Endothelial cell of umbilical vein (primary cell): ENCODE results near the gene GPR107. TPM values are rescaled to one million over a fixed set of nuclear protein-coding genes. Genes with fewer than 3 reads are reported as not detected.

Experiments used
- BruUV-seq: library from RNA; stranded (reverse); fragments of 400-500 nt; replicated peaks from 2 replicates; lab custom pipeline; 2021; lab: Mats Ljungman, UMichigan
- CTCF ChIA-PET: fragments of 300-600, 350-600 bp; sonication (Branson Sonifier 250); formaldehyde crosslinking; loops from one replicate; lab custom pipeline; 2021; ENCODE audit warnings: antibody characterized with exemption, inconsistent platforms; lab: Charles Lee
- POLR2A ChIA-PET: fragments of 300-600, 350-600 bp; sonication (Branson Sonifier 250); formaldehyde crosslinking; loops from one replicate; lab custom pipeline; 2021; ENCODE audit warnings: antibody characterized with exemption, inconsistent platforms; lab: Charles Lee
- DNase-seq: peaks from one replicate; pipeline ENCODE4 v3.0.0-alpha.2; 2011; ENCODE audit warnings: low read depth, low spot score
- FAIRE-seq: peaks from 2 replicates; lab custom pipeline; 2011; peaks lifted over from hg19 to GRCh38; lab: Jason Lieb, UNC
- H2AFZ ChIP-seq: 2 replicates; pipeline ENCODE4 v1.6.0; 2012; ENCODE audit warnings: low read depth, low read length, control low read depth, inconsistent platforms
- H3K27ac ChIP-seq: 2 replicates; pipeline ENCODE4 v1.5.1; 2011; ENCODE audit warnings: low read depth, mild to moderate bottlenecking, control low read depth, low read length, moderate library complexity; ENCODE audit not compliant: insufficient read depth
- H3K27me3 ChIP-seq, 2 experiments: 2 replicates each; pipeline versions ENCODE4 v1.6.0 to v1.6.1; 2011; ENCODE audit warnings: low read length in 2 of 2, mixed read lengths in 1 of 2; ENCODE audit not compliant: control insufficient read depth in 2 of 2, insufficient read depth in 2 of 2
- H3K36me3 ChIP-seq, 2 experiments: 2 replicates in 1 of 2; 3 replicates in 1 of 2; pipeline ENCODE4 v1.5.1; 2011; ENCODE audit warnings: low read length in 2 of 2, mild to moderate bottlenecking in 1 of 2, moderate library complexity in 1 of 2; ENCODE audit not compliant: control insufficient read depth in 2 of 2, insufficient read depth in 2 of 2; ENCODE audit errors: extremely low read depth in 1 of 2
- H3K4me1 ChIP-seq: 3 replicates; pipeline ENCODE4 v1.5.1; 2011; ENCODE audit warnings: mild to moderate bottlenecking, low read length; ENCODE audit not compliant: control insufficient read depth, insufficient read depth; ENCODE audit errors: extremely low read depth
- H3K4me2 ChIP-seq: 2 replicates; pipeline ENCODE4 v1.6.1; 2011; ENCODE audit warnings: low read length, control low read depth, mixed read lengths; ENCODE audit not compliant: insufficient read depth
- H3K4me3 ChIP-seq, 3 experiments: fragments of 200-600 bp in 1 of 3; sonication (generic), shearing (Covaris generic) in 1 of 3; replicated peaks in 1 of 3; 2 replicates each; pipeline ENCODE4 v1.5.1; 2011 to 2016; ENCODE audit warnings: control low read depth in 3 of 3, low read length in 3 of 3, mild to moderate bottlenecking in 2 of 3, inconsistent platforms in 1 of 3, low read depth in 1 of 3, moderate library complexity in 1 of 3; ENCODE audit not compliant: insufficient read depth in 1 of 3
- H3K79me2 ChIP-seq: 2 replicates; pipeline ENCODE4 v1.6.0; 2012; ENCODE audit warnings: low read length, inconsistent platforms; ENCODE audit not compliant: control insufficient read depth, insufficient read depth
- H3K9ac ChIP-seq: replicated peaks from 2 replicates; pipeline ENCODE3; 2011; ENCODE audit warnings: low read length, control low read depth; ENCODE audit not compliant: insufficient read depth; ENCODE audit errors: extremely low read depth
- H3K9me1 ChIP-seq: replicated peaks from 3 replicates; pipeline ENCODE4 v1.6.0; 2011; ENCODE audit warnings: mild to moderate bottlenecking, low read length; ENCODE audit not compliant: control insufficient read depth, insufficient read depth; ENCODE audit errors: extremely low read depth
- H3K9me3 ChIP-seq: replicated peaks from 2 replicates; pipeline ENCODE4 v1.5.1; 2012; ENCODE audit warnings: low read length, inconsistent platforms; ENCODE audit not compliant: control insufficient read depth, insufficient read depth
- H4K20me1 ChIP-seq: replicated peaks from 2 replicates; pipeline ENCODE3; 2011; ENCODE audit warnings: mild to moderate bottlenecking, low read length; ENCODE audit not compliant: control insufficient read depth, insufficient read depth; ENCODE audit errors: extremely low read depth
- EZH2 ChIP-seq: IDR thresholded peaks from 2 replicates; pipeline ENCODE4 v1.6.1; 2012; ENCODE audit warnings: borderline replicate concordance, low read depth, mild to moderate bottlenecking, moderate library complexity, low read length, inconsistent platforms; ENCODE audit not compliant: severe bottlenecking
- FOS ChIP-seq: IDR thresholded peaks from 2 replicates; pipeline ENCODE4 v1.6.1; 2011; ENCODE audit warnings: mild to moderate bottlenecking, low read length, moderate library complexity, borderline replicate concordance; ENCODE audit not compliant: insufficient read depth
- GATA2 ChIP-seq: IDR thresholded peaks from 2 replicates; pipeline ENCODE4 v1.7.0; 2011; ENCODE audit warnings: low read depth, mild to moderate bottlenecking, moderate library complexity, mixed read lengths, low read length; ENCODE audit not compliant: insufficient read length, insufficient read depth
- JUN ChIP-seq: IDR thresholded peaks from 2 replicates; pipeline ENCODE4 v1.6.1; 2011; ENCODE audit warnings: borderline replicate concordance, low read depth; ENCODE audit not compliant: insufficient read length, insufficient read depth
- MYC ChIP-seq: IDR thresholded peaks from one replicate; pipeline ENCODE4 v1.6.1; 2011; ENCODE audit warnings: mild to moderate bottlenecking, low read depth, low read length
- POLR2A ChIP-seq: IDR thresholded peaks from 2 replicates; pipeline ENCODE4 v1.6.1; 2012; ENCODE audit warnings: low read depth, mild to moderate bottlenecking, control low read depth, low read length
- POLR2AphosphoS5 ChIP-seq: IDR thresholded peaks from 2 replicates; pipeline ENCODE4 v1.6.1; 2012; ENCODE audit warnings: low read depth, mild to moderate bottlenecking, control low read depth, low read length, moderate library complexity; ENCODE audit not compliant: insufficient read depth
- dilution Hi-C: fragments of 300-500 bp; cut with MboI; formaldehyde crosslinking; loops from one replicate; pipeline ENCODE4 v1.15.0; 2019; ENCODE audit warnings: low sequenced_read_pairs; ENCODE audit not compliant: extremely low pct_ligation_motif_present
- intact Hi-C: fragments of 100-400 bp; cut with micrococcal nuclease; formaldehyde crosslinking; loops from one replicate; pipeline ENCODE4 v1.10.0; 2022
- polyA plus RNA-seq, 4 experiments: library from polyadenylated mRNA; depleted of rRNA in 3 of 4; stranded (reverse) in 3 of 4; unstranded in 1 of 4; fragments of >200 nt; gene quantifications; 2 replicates each; pipeline versions ENCODE4 v1.2.1 to v1.2.3, GENCODE V29; 2011 to 2012; ENCODE audit warnings: missing spikeins in 1 of 4
- total RNA-seq: library from RNA; stranded (reverse); gene quantifications from 2 replicates; pipeline ENCODE4 v1.2.3, GENCODE V29; 2021
- TF ChIP-seq, protein P1 (sequence below), 2 donors: IDR thresholded peaks; 1 replicate in 1 of 2; 2 replicates in 1 of 2; pipeline ENCODE4 v1.5.1; 2011; ENCODE audit warnings: low read length in 2 of 2, mild to moderate bottlenecking in 2 of 2, moderate library complexity in 2 of 2, control low read depth in 1 of 2, inconsistent platforms in 1 of 2, low read depth in 1 of 2; ENCODE audit not compliant: insufficient read depth in 1 of 2; ENCODE audit errors: extremely low read depth in 1 of 2
- TF ChIP-seq, protein P2 (sequence below): IDR thresholded peaks from 2 replicates; pipeline ENCODE4 v1.6.1; 2011; ENCODE audit not compliant: insufficient read depth, insufficient read length

GPR107 gene
- total and polyA plus RNA-seq, 2 donors (not counting 3 experiments of a cell fraction or from before 2014, with no cell fraction given), result 27.2 to 38.9 TPM

DNA sequence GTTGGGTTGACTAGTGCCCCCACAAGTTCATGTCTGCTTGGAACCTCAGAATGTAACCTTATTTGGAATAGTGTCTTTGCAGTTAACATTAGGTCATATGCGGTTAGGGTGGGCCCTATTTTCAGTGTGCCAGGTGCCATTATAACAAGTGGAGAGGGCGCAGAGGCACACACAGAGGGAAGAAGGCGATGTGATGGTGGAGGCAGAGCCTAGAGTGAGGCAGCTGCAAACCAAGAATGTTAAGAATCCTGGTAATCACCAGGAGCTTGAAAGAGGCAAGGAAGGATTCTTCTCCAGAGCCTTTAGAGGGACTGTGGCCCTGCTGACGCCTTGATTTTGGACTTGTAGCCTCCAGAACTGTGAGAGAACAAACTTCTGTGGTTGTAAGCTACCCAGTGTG lies 10.9 kb downstream of the GPR107 start:
- Histone ChIP-seq H3K79me2 (peaks cover 51% of the 10 kb centered on the region), H3K4me3 (no peak overlapping the region), H3K4me2 (no peak overlapping the region), H3K9ac (no peak overlapping the region), H3K27ac (no peak overlapping the region), H3K27me3 (no peaks in the 10 kb centered on the region), H3K36me3 (peaks cover 2 to 3% of the 10 kb centered on the region in 2 experiments), H3K9me1 (no peaks in the 10 kb centered on the region), H2AFZ (no peak overlapping the region), H4K20me1 (peaks cover 6% of the 10 kb centered on the region), H3K9me3 (no peaks in the 10 kb centered on the region), H3K4me1 (no peaks in the 10 kb centered on the region)
- dilution Hi-C loops, result no loop called here
- no peak for FAIRE-seq
- CTCF ChIA-PET, result interaction anchor here (1.0 to 1.3 kb wide), 2 partner anchors 8 to 10 kb away, joined by 3 read pairs; no protein-coding TSS in a partner anchor
- POLR2A ChIA-PET, result no interaction called here
- no peak for DNase-seq
- BruUV-seq, result no TSS peak
- intact Hi-C loops, result no loop called here
- TF ChIP-seq EZH2 (no peak), JUN (no peak), POLR2AphosphoS5 (no peak), GATA2 (no peak), MYC (no peak), POLR2A (no peak), FOS (no peak)
- TF ChIP-seq, protein P1, sequence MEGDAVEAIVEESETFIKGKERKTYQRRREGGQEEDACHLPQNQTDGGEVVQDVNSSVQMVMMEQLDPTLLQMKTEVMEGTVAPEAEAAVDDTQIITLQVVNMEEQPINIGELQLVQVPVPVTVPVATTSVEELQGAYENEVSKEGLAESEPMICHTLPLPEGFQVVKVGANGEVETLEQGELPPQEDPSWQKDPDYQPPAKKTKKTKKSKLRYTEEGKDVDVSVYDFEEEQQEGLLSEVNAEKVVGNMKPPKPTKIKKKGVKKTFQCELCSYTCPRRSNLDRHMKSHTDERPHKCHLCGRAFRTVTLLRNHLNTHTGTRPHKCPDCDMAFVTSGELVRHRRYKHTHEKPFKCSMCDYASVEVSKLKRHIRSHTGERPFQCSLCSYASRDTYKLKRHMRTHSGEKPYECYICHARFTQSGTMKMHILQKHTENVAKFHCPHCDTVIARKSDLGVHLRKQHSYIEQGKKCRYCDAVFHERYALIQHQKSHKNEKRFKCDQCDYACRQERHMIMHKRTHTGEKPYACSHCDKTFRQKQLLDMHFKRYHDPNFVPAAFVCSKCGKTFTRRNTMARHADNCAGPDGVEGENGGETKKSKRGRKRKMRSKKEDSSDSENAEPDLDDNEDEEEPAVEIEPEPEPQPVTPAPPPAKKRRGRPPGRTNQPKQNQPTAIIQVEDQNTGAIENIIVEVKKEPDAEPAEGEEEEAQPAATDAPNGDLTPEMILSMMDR (IDR thresholded peaks at IDR 0.05; ENCODE audit: extremely low read depth in 1 of 2, insufficient read depth in 1 of 2, low read depth in 1 of 2, low read length in 2 of 2), result no peak
- TF ChIP-seq, protein P2, sequence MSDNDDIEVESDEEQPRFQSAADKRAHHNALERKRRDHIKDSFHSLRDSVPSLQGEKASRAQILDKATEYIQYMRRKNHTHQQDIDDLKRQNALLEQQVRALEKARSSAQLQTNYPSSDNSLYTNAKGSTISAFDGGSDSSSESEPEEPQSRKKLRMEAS, result no peak
